Measurements from ENCODE around the gene MAPK4.
"Not testable (repeated sequence)": the region's sequence is repeated elsewhere in the genome, so short reads cannot be mapped to it uniquely, and the experiment has no call there.

Gene MAPK4

GRCh38 chr18:50749945-50750344 lies 190.1 kb downstream of the MAPK4 start:
- FAIRE-seq: no peak
- DNase-seq (ENCODE audit: low spot score): no peak

- FAIRE-seq (no peak), DNase-seq (ENCODE audit: low spot score) (no peak)
Measured at GRCh38 chr18:50750546-50750945, 190.7 kb downstream of the MAPK4 start.

- DNase-seq (ENCODE audit: low spot score) (no peak), FAIRE-seq (no peak)
Measured at GRCh38 chr18:50751490-50751889, 191.6 kb downstream of the MAPK4 start.

- no peak for DNase-seq (ENCODE audit: low spot score)
- FAIRE-seq: no peak
Measured at GRCh38 chr18:50751947-50752346, 192.1 kb downstream of the MAPK4 start.

GRCh38 chr18:50753311-50753710 lies 193.4 kb downstream of the MAPK4 start:
- DNase-seq (ENCODE audit: low spot score): no peak
- no peak for FAIRE-seq

GRCh38 chr18:50754297-50754696 lies 194.4 kb downstream of the MAPK4 start:
- FAIRE-seq: no peak
- DNase-seq (ENCODE audit: low spot score): no peak

GRCh38 chr18:50757358-50757757 lies 197.5 kb downstream of the MAPK4 start:
- no peak for DNase-seq (ENCODE audit: low spot score)
- FAIRE-seq: no peak

GRCh38 chr18:50769463-50769862 lies 209.6 kb downstream of the MAPK4 start:
- no peak for FAIRE-seq
- no peak for DNase-seq (ENCODE audit: low spot score)

- no peak for FAIRE-seq
- DNase-seq (ENCODE audit: low spot score): no peak
Measured at GRCh38 chr18:50775207-50775606, 215.3 kb downstream of the MAPK4 start.

GRCh38 chr18:50775726-50776125 lies 215.8 kb downstream of the MAPK4 start:
- no peak for FAIRE-seq
- DNase-seq (ENCODE audit: low spot score): no peak

- FAIRE-seq (no peak), DNase-seq (ENCODE audit: low spot score) (no peak)
Measured at GRCh38 chr18:50776383-50776782, 216.5 kb downstream of the MAPK4 start.

GRCh38 chr18:50779021-50779420 lies 219.1 kb downstream of the MAPK4 start:
- FAIRE-seq; DNase-seq (ENCODE audit: low spot score): not testable (repeated sequence)
